ENCODE data around the gene CBLL1.
A peak's percentile ranks its signal among the peaks of the same experiment; 100 is the strongest.

The CBLL1 gene

DNA sequence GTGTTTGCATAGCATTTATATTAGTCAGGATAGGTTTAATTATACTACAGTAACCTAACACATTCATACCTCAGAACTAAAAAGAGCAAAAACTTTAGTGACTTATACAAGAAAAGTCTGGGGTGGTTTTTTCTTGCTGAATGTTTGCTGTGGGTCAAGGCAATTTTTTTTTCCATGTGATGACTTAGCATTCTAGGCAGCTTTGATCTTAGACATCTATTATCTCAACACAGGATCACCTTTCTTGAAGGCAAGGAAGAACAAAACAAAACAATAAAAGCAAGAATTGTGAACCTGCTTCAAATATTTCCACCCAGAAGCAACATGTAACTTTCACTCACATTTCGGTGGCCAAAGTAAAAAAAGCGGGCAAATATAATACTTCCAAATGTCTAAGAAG is 20.7 kb upstream of the CBLL1 start:
- Mint-ChIP-seq H3K4me3 (no peak overlapping the region), H3K27ac (no peak overlapping the region), H3K36me3 (no peaks in the 10 kb centered on the region), H3K4me1 (no peaks in the 10 kb centered on the region), H3K27me3 (peaks cover 13% of the 10 kb centered on the region), H3K9me3 (no peaks in the 10 kb centered on the region)
- ATAC-seq: no peak

DNA sequence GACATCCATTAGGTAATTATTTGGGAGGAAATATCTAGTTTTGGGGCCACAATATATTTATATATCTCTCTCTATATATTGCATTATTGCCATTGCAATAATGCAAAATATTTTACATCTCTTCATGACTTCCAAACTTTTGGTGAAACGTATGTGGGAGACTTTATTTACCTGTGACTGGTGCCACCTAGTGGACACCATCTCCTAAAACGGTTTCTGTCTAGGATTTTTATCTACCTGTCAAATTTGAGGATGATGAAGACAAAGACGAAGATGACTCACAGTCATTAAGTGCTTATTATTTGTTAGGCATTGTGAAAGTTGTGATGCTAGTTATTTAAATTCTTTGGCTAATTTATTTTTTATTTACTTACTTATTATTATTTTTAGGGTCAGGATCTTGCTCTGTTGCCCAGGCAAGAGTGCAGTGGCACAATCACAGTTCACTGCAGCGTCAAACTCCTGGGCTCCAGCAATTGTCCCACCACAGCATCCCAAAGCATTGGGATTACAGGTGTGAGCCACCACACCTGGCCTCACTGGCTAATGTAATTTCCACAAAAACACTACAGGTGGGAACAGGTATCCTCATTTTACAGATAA is 18.7 kb upstream of the CBLL1 start:
- Mint-ChIP-seq H3K27me3 (peaks cover 29% of the 10 kb centered on the region), H3K4me1 (no peaks in the 10 kb centered on the region), H3K36me3 (no peaks in the 10 kb centered on the region), H3K27ac (no peak overlapping the region), H3K9me3 (no peaks in the 10 kb centered on the region), H3K4me3 (no peak overlapping the region)
- ATAC-seq: no peak

DNA sequence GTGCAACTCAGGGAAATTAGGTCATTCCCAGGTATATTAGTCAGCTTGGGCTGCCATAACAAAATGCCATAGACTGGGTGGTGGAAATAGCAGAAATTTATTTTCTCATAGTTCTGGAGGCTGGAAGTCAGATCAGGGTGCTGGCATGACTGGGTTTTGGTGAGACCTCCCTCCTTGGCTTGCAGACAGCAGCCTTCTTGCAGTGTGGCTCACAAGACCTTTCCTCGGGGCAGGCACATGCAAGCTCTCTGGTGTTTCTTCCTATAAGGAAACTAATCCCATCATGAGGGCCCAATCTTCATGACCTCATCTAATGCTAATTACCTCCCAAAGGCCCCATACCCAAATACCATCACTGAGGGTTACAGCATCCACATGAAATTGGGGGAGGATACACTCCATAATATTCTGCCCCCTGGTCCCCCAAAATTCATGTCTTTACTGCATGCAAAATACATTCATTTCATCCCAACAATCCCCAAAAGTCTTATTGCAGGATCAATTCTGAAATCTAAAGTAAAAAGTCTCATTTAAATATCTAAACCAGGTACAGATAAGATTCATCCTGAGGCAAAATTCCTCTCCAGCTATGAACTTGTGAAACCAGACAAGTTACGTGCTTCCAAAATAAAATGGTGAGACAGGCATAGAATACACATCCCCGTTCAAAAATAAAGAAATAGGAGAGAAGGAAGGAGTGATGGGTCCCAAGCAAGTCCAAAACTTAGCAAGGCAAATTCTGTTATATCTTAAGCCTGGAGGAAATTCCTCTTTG is 17.4 kb upstream of the CBLL1 start:
- H3K4me3 Mint-ChIP-seq: no peak overlapping the region
- H3K27ac Mint-ChIP-seq: no peak overlapping the region
- no peaks in the 10 kb centered on the region for H3K36me3 Mint-ChIP-seq
- peaks cover 29% of the 10 kb centered on the region for H3K27me3 Mint-ChIP-seq
- H3K9me3 Mint-ChIP-seq: no peaks in the 10 kb centered on the region
- ATAC-seq: no peak
- H3K4me1 Mint-ChIP-seq: no peaks in the 10 kb centered on the region

DNA sequence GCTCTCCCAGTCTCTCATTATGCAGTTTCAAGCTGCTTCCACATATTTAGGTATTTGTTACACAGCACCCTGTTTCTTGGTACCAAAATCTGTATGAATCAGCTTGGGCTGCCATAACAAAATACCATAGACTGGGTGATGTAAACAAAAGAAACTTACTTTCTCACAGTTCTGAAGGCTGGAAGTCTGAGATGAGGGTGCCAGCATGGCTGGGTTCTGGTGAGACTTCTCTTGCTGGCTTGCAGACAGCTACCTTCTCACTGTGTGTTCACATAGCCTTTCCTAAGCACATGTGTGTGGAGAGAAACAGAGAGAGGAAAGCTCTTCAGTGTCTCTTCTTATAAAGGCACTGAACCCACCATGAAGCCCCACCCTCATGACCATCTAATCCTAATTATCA is 15.7 kb upstream of the CBLL1 start:
- no peaks in the 10 kb centered on the region for H3K36me3 Mint-ChIP-seq
- H3K27me3 Mint-ChIP-seq: peaks cover 29% of the 10 kb centered on the region
- no peak overlapping the region for H3K4me3 Mint-ChIP-seq
- H3K4me1 Mint-ChIP-seq: no peaks in the 10 kb centered on the region
- no peak for ATAC-seq
- H3K9me3 Mint-ChIP-seq: no peaks in the 10 kb centered on the region
- H3K27ac Mint-ChIP-seq: no peak overlapping the region

DNA sequence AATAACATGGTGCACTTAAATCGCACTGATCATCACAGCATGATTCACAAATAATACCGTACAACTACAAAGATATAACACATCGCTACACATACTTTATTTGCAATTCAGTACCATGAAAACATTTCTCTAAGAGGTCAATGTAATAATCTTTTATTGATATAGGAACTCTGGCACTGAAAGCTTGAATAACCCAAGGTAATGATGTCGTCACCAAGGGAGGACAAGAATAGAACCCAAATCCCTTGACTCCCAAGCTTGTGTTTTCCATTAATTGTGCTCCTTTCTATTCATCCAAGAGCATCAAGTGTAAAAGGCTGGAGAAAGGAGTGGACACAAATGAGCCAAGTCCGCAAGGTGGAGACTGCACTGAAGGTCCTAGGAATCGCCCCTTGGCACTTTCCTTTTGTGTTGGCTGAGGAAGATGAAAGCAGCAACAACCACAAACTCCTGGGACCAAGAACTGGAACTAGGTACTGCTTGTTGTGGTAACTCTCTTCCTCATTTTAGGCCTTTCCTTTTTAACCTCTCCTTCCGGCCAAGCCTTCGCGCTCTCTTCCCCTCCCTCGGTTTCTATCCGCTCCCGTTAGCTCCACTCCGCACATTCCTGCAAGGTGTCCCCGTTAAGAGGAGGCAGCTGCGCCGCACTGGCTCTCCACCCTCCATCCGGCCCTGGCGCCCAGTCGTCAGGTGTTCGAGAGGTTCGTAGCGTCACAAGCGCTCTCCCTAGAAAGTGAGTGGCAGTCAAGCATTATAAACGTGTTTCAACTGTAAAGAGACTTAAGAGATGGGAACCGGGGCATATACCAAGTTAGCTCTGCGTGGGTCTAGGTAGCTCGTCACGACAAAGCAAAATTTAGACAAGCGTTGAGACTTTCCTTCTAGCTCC is 1.0 kb upstream of the CBLL1 start:
- peak overlapping the region; percentile 99 for H3K4me3 Mint-ChIP-seq
- no peaks in the 10 kb centered on the region for H3K36me3 Mint-ChIP-seq
- ATAC-seq: peak; percentile 57
- peaks cover 45% of the 10 kb centered on the region for H3K4me1 Mint-ChIP-seq
- no peaks in the 10 kb centered on the region for H3K27me3 Mint-ChIP-seq
- peak overlapping the region; percentile 94 for H3K27ac Mint-ChIP-seq
- no peaks in the 10 kb centered on the region for H3K9me3 Mint-ChIP-seq

DNA sequence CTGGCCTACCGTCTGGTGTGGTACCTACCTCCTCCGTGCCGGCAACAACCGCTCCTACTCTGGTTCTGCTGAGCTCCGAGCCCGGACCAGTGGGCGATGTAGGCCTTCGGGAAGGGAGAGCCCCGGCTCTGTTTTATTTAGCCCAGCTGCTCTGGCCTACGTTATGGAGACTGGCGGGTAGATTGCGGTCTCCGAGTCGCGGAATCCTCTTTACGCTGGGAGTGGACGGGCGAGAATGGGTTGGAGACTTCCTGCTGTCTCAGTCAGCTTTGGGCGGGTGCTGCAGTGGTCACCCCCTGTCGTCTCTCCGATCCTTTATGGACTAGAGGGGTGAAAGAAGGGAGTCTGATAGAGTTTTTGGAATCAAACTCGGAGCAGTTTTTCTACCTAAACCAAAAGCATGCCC is 406 bp downstream of the CBLL1 start:
- peak; percentile 68 for ATAC-seq
- peaks cover 45% of the 10 kb centered on the region for H3K4me1 Mint-ChIP-seq
- peak overlapping the region; percentile 94 for H3K27ac Mint-ChIP-seq
- H3K27me3 Mint-ChIP-seq: no peaks in the 10 kb centered on the region
- H3K9me3 Mint-ChIP-seq: no peaks in the 10 kb centered on the region
- H3K4me3 Mint-ChIP-seq: peak overlapping the region; percentile 99
- H3K36me3 Mint-ChIP-seq: no peaks in the 10 kb centered on the region

DNA sequence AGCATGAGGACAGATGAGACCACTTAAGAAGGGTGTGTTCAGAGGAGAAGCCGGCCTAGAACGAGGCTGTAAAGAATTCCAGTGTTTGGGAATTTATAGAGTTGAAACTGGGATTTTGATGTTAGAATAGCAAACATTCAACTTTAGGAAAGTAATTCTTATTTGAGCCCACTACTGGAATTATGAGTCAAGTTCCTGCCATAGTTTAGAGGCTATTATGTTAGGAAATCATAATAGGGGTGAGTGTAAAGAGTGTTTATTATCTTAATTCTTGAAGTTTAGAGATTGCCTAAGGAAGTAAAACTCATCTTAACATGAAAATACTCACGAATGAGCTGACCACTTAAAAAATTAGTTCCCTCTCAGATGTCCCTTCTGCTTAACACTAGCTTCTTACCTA is 2.1 kb downstream of the CBLL1 start:
- no peaks in the 10 kb centered on the region for H3K9me3 Mint-ChIP-seq
- H3K4me1 Mint-ChIP-seq: peaks cover 45% of the 10 kb centered on the region
- no peak overlapping the region for H3K27ac Mint-ChIP-seq
- no peak overlapping the region for H3K4me3 Mint-ChIP-seq
- H3K36me3 Mint-ChIP-seq: peaks cover 7% of the 10 kb centered on the region
- ATAC-seq: no peak
- no peaks in the 10 kb centered on the region for H3K27me3 Mint-ChIP-seq

DNA sequence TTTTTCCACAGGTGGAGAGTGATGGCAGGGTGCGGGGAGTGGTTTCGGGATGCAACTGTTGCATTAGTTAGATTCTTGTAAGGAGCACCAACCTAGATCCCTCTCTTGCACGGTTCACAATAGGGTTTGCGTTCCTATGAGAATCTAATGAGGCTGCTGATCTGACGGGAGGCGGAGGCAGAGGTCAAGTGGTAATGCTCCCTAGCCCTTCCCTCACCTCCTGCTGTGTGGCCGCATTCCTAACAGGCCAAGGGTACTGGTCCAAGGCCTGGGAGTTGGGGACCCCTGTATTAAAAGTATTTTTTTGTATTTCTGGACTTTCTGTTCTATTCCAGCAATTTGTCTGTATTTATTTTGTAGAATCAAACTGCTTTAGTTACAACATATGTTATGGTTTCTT is 7.2 kb downstream of the CBLL1 start:
- Mint-ChIP-seq H3K27ac (no peak overlapping the region), H3K36me3 (peaks cover 33% of the 10 kb centered on the region), H3K27me3 (no peaks in the 10 kb centered on the region), H3K4me1 (peaks cover 17% of the 10 kb centered on the region), H3K4me3 (no peak overlapping the region), H3K9me3 (no peaks in the 10 kb centered on the region)
- ATAC-seq: no peak

DNA sequence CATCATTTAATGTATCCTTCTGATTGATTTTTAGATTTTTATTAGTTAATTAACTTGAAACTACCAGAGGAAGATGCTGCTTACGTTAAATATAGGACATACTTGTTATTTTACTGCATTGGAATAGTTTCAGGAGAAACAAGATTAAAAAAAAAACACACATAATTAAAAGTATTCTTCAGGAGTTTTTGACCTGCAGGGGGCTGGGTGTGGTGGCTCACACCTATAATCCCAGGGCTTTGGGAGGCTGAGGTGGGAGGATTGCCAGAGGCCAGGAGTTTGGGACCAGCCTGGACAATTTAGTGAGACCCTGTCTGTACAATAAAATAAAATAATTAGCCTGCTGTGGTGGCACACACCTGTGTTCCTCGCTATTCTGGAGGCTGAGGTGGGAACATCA is 10.7 kb downstream of the CBLL1 start:
- H3K4me3 Mint-ChIP-seq: no peak overlapping the region
- H3K9me3 Mint-ChIP-seq: no peaks in the 10 kb centered on the region
- no peak for ATAC-seq
- no peaks in the 10 kb centered on the region for H3K27me3 Mint-ChIP-seq
- H3K4me1 Mint-ChIP-seq: no peaks in the 10 kb centered on the region
- H3K27ac Mint-ChIP-seq: no peak overlapping the region
- H3K36me3 Mint-ChIP-seq: peaks cover 52% of the 10 kb centered on the region

DNA sequence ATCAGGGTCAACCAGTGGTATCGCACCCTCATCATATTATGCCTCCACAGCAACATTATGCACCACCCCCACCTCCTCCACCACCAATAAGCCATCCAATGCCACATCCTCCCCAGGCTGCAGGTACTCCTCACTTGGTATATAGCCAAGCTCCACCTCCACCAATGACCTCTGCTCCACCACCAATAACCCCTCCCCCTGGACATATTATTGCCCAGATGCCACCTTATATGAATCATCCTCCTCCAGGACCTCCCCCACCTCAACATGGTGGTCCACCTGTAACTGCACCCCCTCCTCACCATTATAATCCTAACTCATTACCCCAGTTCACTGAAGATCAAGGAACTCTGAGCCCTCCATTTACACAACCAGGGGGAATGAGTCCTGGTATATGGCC is 14.7 kb downstream of the CBLL1 start:
- H3K36me3 Mint-ChIP-seq: peaks cover 20% of the 10 kb centered on the region

DNA sequence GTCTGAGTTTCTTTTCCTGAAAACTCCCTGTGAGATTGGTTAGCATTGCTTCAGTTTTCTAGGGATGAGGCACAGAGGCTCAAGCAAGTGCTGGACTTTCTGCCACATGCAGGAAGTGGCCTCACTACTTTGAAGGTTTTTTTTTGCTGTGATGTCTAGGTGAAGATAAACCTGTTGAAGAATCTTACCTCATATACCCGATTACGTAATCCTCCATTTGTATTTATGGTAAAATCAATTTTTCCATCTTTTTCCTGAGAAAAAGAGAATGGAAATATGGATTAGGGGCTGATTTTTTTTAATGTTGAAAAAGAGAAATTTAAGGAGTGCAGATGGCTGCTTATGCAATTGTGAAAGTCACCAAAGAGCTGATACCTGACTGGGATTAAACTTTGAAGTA is 23.4 kb downstream of the CBLL1 start:
- no peaks in the 10 kb centered on the region for H3K4me1 Mint-ChIP-seq
- no peak overlapping the region for H3K27ac Mint-ChIP-seq
- peaks cover 6% of the 10 kb centered on the region for H3K36me3 Mint-ChIP-seq
- ATAC-seq: no peak
- no peaks in the 10 kb centered on the region for H3K9me3 Mint-ChIP-seq
- no peak overlapping the region for H3K4me3 Mint-ChIP-seq
- no peaks in the 10 kb centered on the region for H3K27me3 Mint-ChIP-seq

More for the DNA sequence above, 14.7 kb downstream of the CBLL1 start:
- no peaks in the 10 kb centered on the region for H3K9me3 Mint-ChIP-seq
- no peak for ATAC-seq
- no peak overlapping the region for H3K4me3 Mint-ChIP-seq
- H3K27me3 Mint-ChIP-seq: no peaks in the 10 kb centered on the region
- H3K27ac Mint-ChIP-seq: no peak overlapping the region
- H3K4me1 Mint-ChIP-seq: no peaks in the 10 kb centered on the region

DNA sequence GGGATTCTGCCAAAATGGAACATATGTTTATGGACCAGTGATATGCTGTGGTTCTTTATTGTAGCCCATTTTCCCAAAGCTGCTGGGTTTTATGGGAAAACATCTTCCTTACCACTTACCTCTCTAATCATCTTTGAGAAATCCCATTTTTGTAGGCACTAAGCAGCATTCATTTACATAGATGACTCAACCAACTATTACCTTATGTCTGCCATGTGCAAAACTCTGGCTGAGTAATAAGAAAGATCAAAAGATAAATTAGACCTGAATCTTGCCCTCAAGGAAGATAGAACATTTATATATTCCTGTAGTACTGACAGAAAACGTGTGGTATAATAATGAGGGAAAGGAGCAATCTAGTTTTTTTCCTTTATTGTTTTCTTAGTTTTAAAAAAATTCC is 24.3 kb downstream of the CBLL1 start:
- Mint-ChIP-seq H3K27ac (no peak overlapping the region), H3K27me3 (no peaks in the 10 kb centered on the region), H3K4me1 (no peaks in the 10 kb centered on the region), H3K9me3 (no peaks in the 10 kb centered on the region), H3K4me3 (no peak overlapping the region), H3K36me3 (peaks cover 6% of the 10 kb centered on the region)
- ATAC-seq: no peak

DNA sequence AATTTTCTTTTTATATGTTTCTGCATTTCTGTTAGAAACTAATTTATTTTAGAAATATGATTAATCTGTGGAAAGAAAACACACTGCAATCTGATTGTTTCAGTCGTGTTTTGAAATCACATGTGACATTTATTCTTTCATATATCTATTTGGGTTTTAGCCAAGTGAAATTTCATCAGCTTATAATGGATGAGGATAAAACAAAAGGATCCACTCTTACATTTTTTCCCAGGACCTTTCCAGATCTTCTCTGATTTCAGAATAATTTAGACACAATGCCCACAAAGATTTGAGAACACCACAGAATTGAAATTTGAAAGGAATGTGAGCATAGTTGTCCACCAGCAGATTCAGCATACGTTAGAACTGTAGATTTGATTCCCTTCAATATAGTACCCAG is 29.1 kb downstream of the CBLL1 start:
- Mint-ChIP-seq H3K27ac (no peak overlapping the region), H3K36me3 (peaks cover 6% of the 10 kb centered on the region), H3K27me3 (no peaks in the 10 kb centered on the region), H3K4me3 (no peak overlapping the region), H3K4me1 (no peaks in the 10 kb centered on the region), H3K9me3 (no peaks in the 10 kb centered on the region)
- no peak for ATAC-seq

DNA sequence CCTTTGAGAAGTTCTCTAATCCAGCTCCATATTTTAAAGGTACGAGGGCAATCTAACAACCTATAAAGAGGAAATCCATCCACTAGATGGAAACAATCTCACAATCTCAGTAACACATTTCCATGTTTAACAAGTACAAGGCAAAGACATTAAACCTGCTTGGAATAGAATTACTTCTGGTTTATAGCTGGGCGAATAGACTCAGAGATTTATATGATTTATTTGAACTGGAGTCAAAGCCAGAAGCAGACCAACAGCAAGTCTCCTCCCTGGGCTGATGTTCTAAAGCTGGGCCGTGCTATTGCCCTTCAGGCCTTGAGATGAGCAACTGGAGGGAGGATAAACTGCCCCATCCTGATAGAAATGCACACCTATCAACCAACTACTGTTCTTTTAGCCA is 33.8 kb downstream of the CBLL1 start:
- no peak for ATAC-seq
- Mint-ChIP-seq H3K4me3 (no peak overlapping the region), H3K9me3 (no peaks in the 10 kb centered on the region), H3K27ac (no peak overlapping the region), H3K27me3 (no peaks in the 10 kb centered on the region), H3K36me3 (no peaks in the 10 kb centered on the region), H3K4me1 (no peaks in the 10 kb centered on the region)

DNA sequence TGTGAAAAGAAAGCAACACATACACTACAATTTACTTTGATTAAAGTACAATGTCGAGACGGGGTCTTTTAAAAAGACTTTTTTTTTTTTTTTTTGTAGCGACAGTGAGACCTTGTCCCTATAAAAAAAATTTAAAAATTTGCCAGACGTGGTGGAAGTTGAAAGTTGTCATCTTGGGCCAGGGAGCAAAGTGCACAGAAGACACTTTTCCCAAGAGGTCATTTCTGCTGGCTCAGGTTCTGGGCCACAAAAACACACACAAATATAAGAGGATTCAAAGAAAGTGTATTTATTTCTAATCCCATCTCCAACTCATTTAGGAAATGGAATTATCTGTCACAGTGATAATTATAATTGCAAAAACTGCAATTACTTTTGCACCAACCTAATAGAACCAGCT is 34.3 kb downstream of the CBLL1 start:
- no peaks in the 10 kb centered on the region for H3K4me1 Mint-ChIP-seq
- no peaks in the 10 kb centered on the region for H3K36me3 Mint-ChIP-seq
- no peak overlapping the region for H3K4me3 Mint-ChIP-seq
- H3K27ac Mint-ChIP-seq: no peak overlapping the region
- no peak for ATAC-seq
- no peaks in the 10 kb centered on the region for H3K27me3 Mint-ChIP-seq
- no peaks in the 10 kb centered on the region for H3K9me3 Mint-ChIP-seq
